IPS-18a (cell line): ENCODE data around the gene FOXP3.

Source experiments
- H3K27ac ChIP-seq: one replicate; pipeline ENCODE4 v1.5.1; 2013; ENCODE audit warnings: low read length
- H3K27me3 ChIP-seq: one replicate; pipeline ENCODE4 v1.6.1; 2013; ENCODE audit warnings: mild to moderate bottlenecking, low read length; ENCODE audit not compliant: control insufficient read depth, insufficient read depth
- H3K36me3 ChIP-seq: one replicate; pipeline ENCODE4 v1.6.1; 2013; ENCODE audit warnings: low read depth, low read length; ENCODE audit not compliant: control insufficient read depth
- H3K4me1 ChIP-seq: one replicate; pipeline ENCODE4 v1.6.1; 2013; ENCODE audit warnings: low read depth, low read length; ENCODE audit not compliant: control insufficient read depth
- H3K4me3 ChIP-seq: one replicate; pipeline ENCODE4 v1.5.1; 2013; ENCODE audit warnings: low read length
- H3K9ac ChIP-seq: one replicate; pipeline ENCODE4 v1.6.1; 2013; ENCODE audit warnings: mild to moderate bottlenecking, low read length, moderate library complexity
- H3K9me3 ChIP-seq: one replicate; pipeline ENCODE4 v1.6.1; 2013; ENCODE audit warnings: low read depth, low read length; ENCODE audit not compliant: control insufficient read depth

The FOXP3 gene

GRCh38 chrX:49228185-49228584, 36.3 kb downstream of the FOXP3 start:
- Histone ChIP-seq H3K4me3 (no peak overlapping the region), H3K27ac (no peak overlapping the region), H3K9ac (no peak overlapping the region), H3K4me1 (peaks cover 3% of the 10 kb centered on the region), H3K27me3 (no peaks in the 10 kb centered on the region), H3K9me3 (peaks cover 12% of the 10 kb centered on the region), H3K36me3 (no peaks in the 10 kb centered on the region)

GRCh38 chrX:49227726-49228125, 36.8 kb downstream of the FOXP3 start:
- H3K9me3 ChIP-seq, result peaks cover 12% of the 10 kb centered on the region
- peaks cover 3% of the 10 kb centered on the region for H3K4me1 ChIP-seq
- no peak overlapping the region for H3K27ac ChIP-seq
- no peaks in the 10 kb centered on the region for H3K36me3 ChIP-seq
- no peak overlapping the region for H3K9ac ChIP-seq
- H3K27me3 ChIP-seq, result no peaks in the 10 kb centered on the region
- H3K4me3 ChIP-seq, result no peak overlapping the region

GRCh38 chrX:49226946-49227345, 37.6 kb downstream of the FOXP3 start:
- Histone ChIP-seq H3K4me3 (no peak overlapping the region), H3K27ac (no peak overlapping the region), H3K4me1 (peaks cover 3% of the 10 kb centered on the region), H3K9me3 (peaks cover 8% of the 10 kb centered on the region), H3K9ac (no peak overlapping the region), H3K27me3 (no peaks in the 10 kb centered on the region), H3K36me3 (no peaks in the 10 kb centered on the region)

GRCh38 chrX:49225858-49226257, 38.7 kb downstream of the FOXP3 start:
- no peak overlapping the region for H3K9ac ChIP-seq
- H3K9me3 ChIP-seq, result peaks cover 5% of the 10 kb centered on the region
- no peaks in the 10 kb centered on the region for H3K27me3 ChIP-seq
- no peaks in the 10 kb centered on the region for H3K4me1 ChIP-seq
- H3K4me3 ChIP-seq, result no peak overlapping the region
- no peaks in the 10 kb centered on the region for H3K36me3 ChIP-seq
- H3K27ac ChIP-seq, result no peak overlapping the region

GRCh38 chrX:49221868-49222267, 42.6 kb downstream of the FOXP3 start:
- Histone ChIP-seq H3K27ac (no peak overlapping the region), H3K4me3 (no peak overlapping the region), H3K36me3 (no peaks in the 10 kb centered on the region), H3K9ac (no peak overlapping the region), H3K9me3 (peaks cover 5% of the 10 kb centered on the region), H3K27me3 (no peaks in the 10 kb centered on the region), H3K4me1 (no peaks in the 10 kb centered on the region)

GRCh38 chrX:49220100-49220499, 44.4 kb downstream of the FOXP3 start:
- H3K9me3 ChIP-seq, result peaks cover 3% of the 10 kb centered on the region
- no peak overlapping the region for H3K4me3 ChIP-seq
- no peaks in the 10 kb centered on the region for H3K4me1 ChIP-seq
- H3K36me3 ChIP-seq, result no peaks in the 10 kb centered on the region
- no peaks in the 10 kb centered on the region for H3K27me3 ChIP-seq
- no peak overlapping the region for H3K9ac ChIP-seq
- H3K27ac ChIP-seq, result no peak overlapping the region

- no peaks in the 10 kb centered on the region for H3K4me1 ChIP-seq
- H3K4me3 ChIP-seq, result no peak overlapping the region
- no peaks in the 10 kb centered on the region for H3K27me3 ChIP-seq
- H3K27ac ChIP-seq, result no peak overlapping the region
- no peaks in the 10 kb centered on the region for H3K36me3 ChIP-seq
- no peaks in the 10 kb centered on the region for H3K9me3 ChIP-seq
- no peak overlapping the region for H3K9ac ChIP-seq
Observed at GRCh38 chrX:49214996-49215526, 49.4 kb downstream of the FOXP3 start.

GRCh38 chrX:49214416-49214815, 50.1 kb downstream of the FOXP3 start:
- H3K9ac ChIP-seq, result no peak overlapping the region
- H3K4me1 ChIP-seq, result no peaks in the 10 kb centered on the region
- H3K27ac ChIP-seq, result no peak overlapping the region
- no peak overlapping the region for H3K4me3 ChIP-seq
- no peaks in the 10 kb centered on the region for H3K9me3 ChIP-seq
- no peaks in the 10 kb centered on the region for H3K36me3 ChIP-seq
- H3K27me3 ChIP-seq, result no peaks in the 10 kb centered on the region

GRCh38 chrX:49212861-49213260, 51.6 kb downstream of the FOXP3 start:
- Histone ChIP-seq H3K36me3 (no peaks in the 10 kb centered on the region), H3K9me3 (no peaks in the 10 kb centered on the region), H3K4me1 (no peaks in the 10 kb centered on the region), H3K27ac (no peak overlapping the region), H3K9ac (no peak overlapping the region), H3K4me3 (no peak overlapping the region), H3K27me3 (no peaks in the 10 kb centered on the region)

GRCh38 chrX:49212209-49212608, 52.3 kb downstream of the FOXP3 start:
- no peaks in the 10 kb centered on the region for H3K9me3 ChIP-seq
- H3K4me1 ChIP-seq, result no peaks in the 10 kb centered on the region
- no peaks in the 10 kb centered on the region for H3K36me3 ChIP-seq
- H3K4me3 ChIP-seq, result no peak overlapping the region
- no peak overlapping the region for H3K27ac ChIP-seq
- H3K27me3 ChIP-seq, result no peaks in the 10 kb centered on the region
- H3K9ac ChIP-seq, result no peak overlapping the region

GRCh38 chrX:49211074-49211473, 53.4 kb downstream of the FOXP3 start:
- Histone ChIP-seq H3K9me3 (no peaks in the 10 kb centered on the region), H3K9ac (no peak overlapping the region), H3K36me3 (no peaks in the 10 kb centered on the region), H3K4me3 (no peak overlapping the region), H3K4me1 (no peaks in the 10 kb centered on the region), H3K27me3 (no peaks in the 10 kb centered on the region), H3K27ac (no peak overlapping the region)

- no peak overlapping the region for H3K9ac ChIP-seq
- H3K27ac ChIP-seq, result no peak overlapping the region
- H3K27me3 ChIP-seq, result no peaks in the 10 kb centered on the region
- H3K9me3 ChIP-seq, result peaks cover 4% of the 10 kb centered on the region
- H3K4me3 ChIP-seq, result no peak overlapping the region
- H3K4me1 ChIP-seq, result no peaks in the 10 kb centered on the region
- H3K36me3 ChIP-seq, result no peaks in the 10 kb centered on the region
Observed at GRCh38 chrX:49210406-49210805, 54.1 kb downstream of the FOXP3 start.
